GM10248 (cell line): ENCODE measurements around the gene MEF2D.

Source experiments
- CTCF ChIA-PET: fragments of 300-600 bp; sonication (Branson Sonifier 250); formaldehyde crosslinking; extraction: SDS; loops from one replicate; lab custom pipeline; 2021; ENCODE audit warnings: antibody characterized with exemption; lab: Yijun Ruan, JAX
- POLR2A ChIA-PET: fragments of 350-650 bp; sonication (Branson Sonifier 250); formaldehyde crosslinking; extraction: SDS; loops from one replicate; lab custom pipeline; 2020; ENCODE audit warnings: antibody characterized with exemption; lab: Yijun Ruan, JAX
- DNase-seq: peaks from one replicate; pipeline ENCODE4 v3.0.0; 2012; ENCODE audit errors: extremely low spot score
- CTCF ChIP-seq: IDR thresholded peaks from 2 replicates; pipeline ENCODE4 v1.5.1; 2012; ENCODE audit warnings: mild to moderate bottlenecking, low read depth; ENCODE audit errors: extremely low read depth, missing control alignments, control extremely low read depth

The MEF2D gene

GRCh38 chr1:156500793-156501506 is 375 bp upstream of the MEF2D start:
- peak; percentile 77 for TF ChIP-seq CTCF
- DNase-seq: peak; percentile 94
- POLR2A ChIA-PET: interaction anchor here (0.5 to 4.4 kb wide), 12 partner anchors 9 to 284 kb away, joined by 3 to 59 read pairs (median 5); partner anchors contain the start of gene HDGF
- CTCF ChIA-PET: interaction anchor here (0.8 to 17.2 kb wide), 29 partner anchors 9 to 225 kb away, joined by 3 to 373 read pairs (median 5); no protein-coding TSS in a partner anchor

GRCh38 chr1:156499842-156500542 is 583 bp downstream of the MEF2D start:
- CTCF ChIA-PET: interaction anchor here (0.9 to 17.2 kb wide), 13 partner anchors 14 to 124 kb away, joined by 3 to 373 read pairs (median 6); no protein-coding TSS in a partner anchor
- DNase-seq: no peak
- POLR2A ChIA-PET: interaction anchor here (0.6 to 4.4 kb wide), 10 partner anchors 8 to 252 kb away, joined by 3 to 59 read pairs (median 4); partner anchors contain the start of gene HDGF
- no peak for TF ChIP-seq CTCF

GRCh38 chr1:156499194-156499841 is 1.3 kb downstream of the MEF2D start:
- no peak for TF ChIP-seq CTCF
- DNase-seq: no peak
- CTCF ChIA-PET: interaction anchor here (1.4 to 17.2 kb wide), 3 partner anchors 9 to 25 kb away, joined by 4 to 373 read pairs (median 7); no protein-coding TSS in a partner anchor
- POLR2A ChIA-PET: interaction anchor here (0.7 to 4.4 kb wide), 3 partner anchors 8 to 9 kb away, joined by 4 to 59 read pairs (median 4); no protein-coding TSS in a partner anchor

- no peak for DNase-seq
- ChIA-PET CTCF (interaction anchor here (1.1 to 17.2 kb wide), 4 partner anchors 10 to 34 kb away, joined by 3 to 373 read pairs (median 6); no protein-coding TSS in a partner anchor), POLR2A (interaction anchor here (0.8 to 4.4 kb wide), 3 partner anchors 8 to 15 kb away, joined by 4 to 59 read pairs (median 4); no protein-coding TSS in a partner anchor)
- no peak for TF ChIP-seq CTCF
These were observed 2.0 kb downstream of the MEF2D start for GRCh38 chr1:156498432-156499193.

GRCh38 chr1:156497743-156498431 is 2.7 kb downstream of the MEF2D start:
- POLR2A ChIA-PET: interaction anchor here (0.6 to 4.4 kb wide), 5 partner anchors 7 to 743 kb away, joined by 4 to 59 read pairs (median 5); no protein-coding TSS in a partner anchor
- CTCF ChIA-PET: interaction anchor here (1.1 to 17.2 kb wide), 4 partner anchors 11 to 33 kb away, joined by 3 to 373 read pairs (median 6); no protein-coding TSS in a partner anchor
- TF ChIP-seq CTCF: no peak
- no peak for DNase-seq
